Keratinocyte (primary cell): ENCODE measurements around the gene LPO. TPM values are rescaled to one million over a fixed set of nuclear protein-coding genes. Genes with fewer than 3 reads are reported as not detected.

Experiments
- DNase-seq: peaks from one replicate; pipeline ENCODE4 v3.0.0-alpha.2; 2011; ENCODE audit warnings: low read depth, missing footprints, low spot score
- FAIRE-seq: peaks from 2 replicates; lab custom pipeline; 2011; peaks lifted over from hg19 to GRCh38; lab: Jason Lieb, UNC
- H2AFZ ChIP-seq: 2 replicates; pipeline ENCODE4 v1.6.0; 2012; ENCODE audit warnings: low read length, control low read depth, inconsistent platforms; ENCODE audit not compliant: control insufficient read depth
- H3K27ac ChIP-seq: 2 replicates; pipeline ENCODE4 v1.5.1; 2011; ENCODE audit warnings: low read length; ENCODE audit not compliant: control insufficient read depth, insufficient read depth
- H3K27me3 ChIP-seq: 3 replicates; pipeline ENCODE4 v1.6.0; 2011; ENCODE audit warnings: low read length; ENCODE audit not compliant: control insufficient read depth, insufficient read depth; ENCODE audit errors: extremely low read depth
- H3K36me3 ChIP-seq, 2 experiments: 2 replicates in 1 of 2; 3 replicates in 1 of 2; pipeline ENCODE4 v1.5.1; 2011; ENCODE audit warnings: low read length in 2 of 2, mild to moderate bottlenecking in 1 of 2; ENCODE audit not compliant: control insufficient read depth in 2 of 2, insufficient read depth in 2 of 2; ENCODE audit errors: extremely low read depth in 1 of 2
- H3K4me1 ChIP-seq: 3 replicates; pipeline ENCODE4 v1.5.1; 2011; ENCODE audit warnings: low read length; ENCODE audit not compliant: control insufficient read depth, insufficient read depth; ENCODE audit errors: extremely low read depth
- H3K4me2 ChIP-seq: 3 replicates; pipeline ENCODE4 v1.6.0; 2011; ENCODE audit warnings: low read depth, low read length; ENCODE audit not compliant: control insufficient read depth, insufficient read depth; ENCODE audit errors: extremely low read depth
- H3K4me3 ChIP-seq, 3 experiments: fragments of 200-600 bp in 1 of 3; sonication (generic) in 1 of 3; 2 replicates in 2 of 3; 3 replicates in 1 of 3; pipeline ENCODE4 v1.5.1; 2011 to 2016; ENCODE audit warnings: low read length in 3 of 3, mild to moderate bottlenecking in 3 of 3, control low read depth in 2 of 3, inconsistent platforms in 1 of 3, low read depth in 1 of 3, mixed read lengths in 1 of 3, mixed run types in 1 of 3, moderate library complexity in 1 of 3; ENCODE audit not compliant: control insufficient read depth in 2 of 3, insufficient read depth in 2 of 3; ENCODE audit errors: extremely low read depth in 1 of 3
- H3K79me2 ChIP-seq: 2 replicates; pipeline ENCODE4 v1.6.0; 2012; ENCODE audit warnings: low read length; ENCODE audit not compliant: control insufficient read depth, insufficient read depth
- H3K9ac ChIP-seq: 3 replicates; pipeline ENCODE4 v1.6.0; 2011; ENCODE audit warnings: low read length; ENCODE audit not compliant: control insufficient read depth, insufficient read depth; ENCODE audit errors: extremely low read depth
- H3K9me1 ChIP-seq: 3 replicates; pipeline ENCODE4 v1.6.0; 2011; ENCODE audit warnings: low read length; ENCODE audit not compliant: control insufficient read depth, insufficient read depth; ENCODE audit errors: extremely low read depth
- H3K9me3 ChIP-seq: 2 replicates; pipeline ENCODE4 v1.5.1; 2012; ENCODE audit warnings: low read depth, low read length; ENCODE audit not compliant: control insufficient read depth
- H4K20me1 ChIP-seq: 3 replicates; pipeline ENCODE4 v1.6.0; 2011; ENCODE audit warnings: low read length; ENCODE audit not compliant: control insufficient read depth, insufficient read depth; ENCODE audit errors: extremely low read depth
- CTCF ChIP-seq, 3 experiments: IDR thresholded peaks in 1 of 3; conservative IDR thresholded peaks in 1 of 3; optimal IDR thresholded peaks in 1 of 3; 2 replicates in 2 of 3; 3 replicates in 1 of 3; pipeline versions ENCODE3 to v1.5.1; 2011; ENCODE audit warnings: low read length in 3 of 3, mild to moderate bottlenecking in 3 of 3, moderate library complexity in 2 of 3, control low read depth in 1 of 3, inconsistent platforms in 1 of 3; ENCODE audit not compliant: insufficient read depth in 2 of 3; ENCODE audit errors: extremely low read depth in 1 of 3
- EZH2 ChIP-seq: IDR thresholded peaks from one replicate; pipeline ENCODE4 v1.6.1; 2012; ENCODE audit warnings: inconsistent platforms, mild to moderate bottlenecking, low read length, moderate library complexity
- dilution Hi-C: fragments of 300-500 bp; cut with MboI; formaldehyde crosslinking; loops from one replicate; pipeline ENCODE4 v1.7.0; 2020; ENCODE audit warnings: low sequenced_read_pairs; ENCODE audit not compliant: extremely low pct_ligation_motif_present
- polyA plus RNA-seq, 5 experiments: library from polyadenylated mRNA; depleted of rRNA in 3 of 5; stranded (reverse) in 3 of 5; stranded (forward) in 1 of 5; unstranded in 1 of 5; fragments of >200 nt; gene quantifications; 1 replicate in 1 of 5; 2 replicates in 3 of 5; 3 replicates in 1 of 5; pipeline versions ENCODE4 v1.2.1 to v1.2.3, GENCODE V29; 2011 to 2012; ENCODE audit warnings: missing spikeins in 2 of 5, low read depth in 1 of 5, low replicate concordance in 1 of 5

LPO gene
- polyA plus RNA-seq, 1 donor (not counting 4 experiments of a cell fraction or from before 2014, with no cell fraction given), result not detected

- FAIRE-seq (no peak), DNase-seq (no peak)
- Histone ChIP-seq H3K36me3 (no peaks in the 10 kb centered on the region), H3K9me1 (no peaks in the 10 kb centered on the region), H3K9me3 (no peaks in the 10 kb centered on the region), H3K4me3 (no peak overlapping the region), H2AFZ (no peak overlapping the region), H3K4me2 (no peak overlapping the region), H4K20me1 (no peaks in the 10 kb centered on the region), H3K27me3 (peaks cover 14% of the 10 kb centered on the region), H3K79me2 (no peaks in the 10 kb centered on the region), H3K4me1 (no peaks in the 10 kb centered on the region), H3K9ac (no peak overlapping the region), H3K27ac (no peak overlapping the region)
- TF ChIP-seq EZH2 (no peak), CTCF (optimal IDR thresholded peaks at IDR 0.05 in 1 of 3, IDR thresholded peaks at IDR 0.05 in 1 of 3, conservative IDR thresholded peaks at IDR 0.05 in 1 of 3; ENCODE audit: extremely low read depth in 1 of 3, insufficient read depth in 2 of 3, low read length in 3 of 3) (no peak)
- dilution Hi-C loops, result no loop called here
These were observed 29.3 kb downstream of the LPO start for GRCh38 chr17:58267347-58268324.

GRCh38 chr17:58268326-58268725, 29.9 kb downstream of the LPO start:
- H3K27ac ChIP-seq, result no peak overlapping the region
- dilution Hi-C loops, result no loop called here
- TF ChIP-seq CTCF (optimal IDR thresholded peaks at IDR 0.05 in 1 of 3, IDR thresholded peaks at IDR 0.05 in 1 of 3, conservative IDR thresholded peaks at IDR 0.05 in 1 of 3; ENCODE audit: extremely low read depth in 1 of 3, insufficient read depth in 2 of 3, low read length in 3 of 3) (no peak), EZH2 (no peak)
- no peak overlapping the region for H3K9ac ChIP-seq
- no peak overlapping the region for H2AFZ ChIP-seq
- DNase-seq (no peak), FAIRE-seq (no peak)
- no peaks in the 10 kb centered on the region for H3K4me1 ChIP-seq
- no peaks in the 10 kb centered on the region for H4K20me1 ChIP-seq
- H3K9me3 ChIP-seq, result no peaks in the 10 kb centered on the region
- no peak overlapping the region for H3K4me2 ChIP-seq
- no peak overlapping the region for H3K4me3 ChIP-seq
- peaks cover 11% of the 10 kb centered on the region for H3K27me3 ChIP-seq
- no peaks in the 10 kb centered on the region for H3K9me1 ChIP-seq
- H3K79me2 ChIP-seq, result no peaks in the 10 kb centered on the region
- H3K36me3 ChIP-seq, result no peaks in the 10 kb centered on the region
